MM.1S (cell line): ENCODE measurements around the gene SPP1.
"Not testable (repeated sequence)": the region's sequence is repeated elsewhere in the genome, so short reads cannot be mapped to it uniquely, and the experiment has no call there.

Experiments used
- CTCF ChIP-seq: fragments of 300-600 bp; sonication (generic); IDR thresholded peaks from 2 replicates; pipeline ENCODE4 v1.5.1; 2016; ENCODE audit warnings: antibody characterized with exemption, low read length, mixed read lengths
- EZH2 ChIP-seq: fragments of 300-600 bp; sonication (generic); optimal IDR thresholded peaks from 2 replicates; pipeline ENCODE3; 2017; ENCODE audit warnings: low read depth, mild to moderate bottlenecking, antibody characterized with exemption, low read length, mixed read lengths
- EZH2phosphoT487 ChIP-seq: fragments of 300-600 bp; sonication (generic); IDR thresholded peaks from 2 replicates; pipeline ENCODE4 v1.6.1; 2018; ENCODE audit warnings: antibody characterized with exemption, low read length

GRCh38 chr4:87935954-87936353 is 39.6 kb upstream of the SPP1 start:
- TF ChIP-seq CTCF, EZH2, EZH2phosphoT487: not testable (repeated sequence)
